GM19324 (cell line): Measurements from ENCODE around the gene STXBP1.
A peak's percentile ranks its signal among the peaks of the same experiment; 100 is the strongest.

ENCODE experiments used
- ATAC-seq: cut with Tn5 transposase; IDR thresholded peaks from one replicate; pipeline ENCODE4 v1.9.1; 2021; ENCODE audit warnings: mild to moderate bottlenecking, moderate library complexity; ENCODE audit not compliant: unreplicated experiment, low FRiP score

Gene STXBP1

GRCh38 chr9:127611899-127612790 is at the start of gene STXBP1:
Gene STXBP1, plus strand, starts transcription at chr9:127612277. Its CDS starts 127 bp downstream, at chr9:127612404.
- peak; percentile 93 for ATAC-seq

- ATAC-seq: no peak
Measured at GRCh38 chr9:127562279-127562796, 49.7 kb upstream of the STXBP1 start.

- ATAC-seq: no peak
Measured at GRCh38 chr9:127562841-127563401, 49.2 kb upstream of the STXBP1 start.

GRCh38 chr9:127563579-127563978 is 48.5 kb upstream of the STXBP1 start:
- ATAC-seq: no peak

GRCh38 chr9:127565231-127565630 is 46.8 kb upstream of the STXBP1 start:
- no peak for ATAC-seq

GRCh38 chr9:127566351-127567001 is 45.6 kb upstream of the STXBP1 start:
- ATAC-seq: no peak

GRCh38 chr9:127567035-127567729 is 44.9 kb upstream of the STXBP1 start:
- no peak for ATAC-seq

- peak; percentile 7 for ATAC-seq
Measured at GRCh38 chr9:127567730-127568617, 44.1 kb upstream of the STXBP1 start.

- ATAC-seq: peak; percentile 19
Measured at GRCh38 chr9:127568618-127568970, 43.5 kb upstream of the STXBP1 start.

GRCh38 chr9:127568971-127569885 is 42.8 kb upstream of the STXBP1 start:
- ATAC-seq: peak; percentile 49

GRCh38 chr9:127569886-127570401 is 42.1 kb upstream of the STXBP1 start:
- no peak for ATAC-seq

GRCh38 chr9:127570533-127571111 is 41.5 kb upstream of the STXBP1 start:
- no peak for ATAC-seq

GRCh38 chr9:127571971-127572370 is 40.1 kb upstream of the STXBP1 start:
- no peak for ATAC-seq

GRCh38 chr9:127572961-127573721 is 38.9 kb upstream of the STXBP1 start:
- ATAC-seq: no peak

GRCh38 chr9:127574072-127574993 is 37.7 kb upstream of the STXBP1 start:
- no peak for ATAC-seq
